Measurements from ENCODE around the gene FUT6.
"Not testable (repeated sequence)": the region's sequence is repeated elsewhere in the genome, so short reads cannot be mapped to it uniquely, and the experiment has no call there.

FUT6 gene, protein sequence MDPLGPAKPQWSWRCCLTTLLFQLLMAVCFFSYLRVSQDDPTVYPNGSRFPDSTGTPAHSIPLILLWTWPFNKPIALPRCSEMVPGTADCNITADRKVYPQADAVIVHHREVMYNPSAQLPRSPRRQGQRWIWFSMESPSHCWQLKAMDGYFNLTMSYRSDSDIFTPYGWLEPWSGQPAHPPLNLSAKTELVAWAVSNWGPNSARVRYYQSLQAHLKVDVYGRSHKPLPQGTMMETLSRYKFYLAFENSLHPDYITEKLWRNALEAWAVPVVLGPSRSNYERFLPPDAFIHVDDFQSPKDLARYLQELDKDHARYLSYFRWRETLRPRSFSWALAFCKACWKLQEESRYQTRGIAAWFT

DNA sequence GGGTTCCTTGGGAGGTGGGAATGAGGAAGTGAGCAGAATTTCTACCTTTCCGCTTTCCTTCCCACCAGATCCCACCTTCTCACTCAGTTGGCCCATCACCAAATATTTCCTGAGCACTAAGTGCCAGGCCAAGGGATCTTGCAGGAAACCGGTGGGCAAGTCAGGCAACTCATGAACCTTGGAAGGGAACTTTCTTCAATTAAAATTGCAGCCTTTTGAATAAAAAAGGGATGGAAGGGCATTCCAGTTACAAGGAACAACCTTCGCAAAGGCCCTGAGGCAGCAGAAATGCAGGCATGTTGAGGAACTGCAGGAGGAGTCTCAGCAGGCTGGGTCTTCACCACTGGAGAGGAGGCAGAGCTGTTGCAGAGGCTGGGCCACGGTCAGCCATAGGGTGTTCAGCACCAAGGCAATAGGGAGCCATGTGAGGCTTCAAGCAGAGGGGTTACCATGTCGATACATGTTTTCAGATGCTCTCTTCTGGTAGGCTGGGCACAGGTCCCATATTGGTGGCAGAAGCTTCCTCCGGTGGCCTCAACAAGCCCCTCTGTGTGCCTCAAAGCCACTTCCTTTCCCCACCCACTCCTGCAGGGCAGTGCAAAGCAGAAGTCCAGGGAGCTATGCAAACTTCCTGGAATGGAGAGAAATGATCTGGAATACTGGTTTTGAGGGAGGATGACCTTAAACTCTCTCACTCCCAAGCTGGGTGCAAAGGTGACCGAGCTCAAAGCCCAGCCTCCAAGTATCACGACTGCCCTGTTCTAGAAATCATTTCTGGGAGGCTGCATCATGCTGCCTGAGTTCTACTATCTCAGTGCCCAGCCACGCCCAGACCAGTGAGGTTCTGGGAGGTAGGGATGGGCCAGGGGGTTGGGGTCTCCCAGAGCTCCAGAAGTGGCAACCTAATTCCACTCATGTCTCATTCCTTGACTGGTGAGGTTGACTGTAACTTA is at the start of gene FUT6:
Gene FUT6, minus strand, starts transcription at position 638 of the 953 bp plus-strand sequence. CDS start 7,135 bp downstream, outside the sequence.
- no peak for DNase-seq

GRCh38 chr19:5884065-5884811 is 44.7 kb upstream of the FUT6 start:
- not testable (repeated sequence) for DNase-seq

- not testable (repeated sequence) for DNase-seq
Observed at GRCh38 chr19:5883157-5883873, 43.8 kb upstream of the FUT6 start.

GRCh38 chr19:5882421-5882968 is 43.0 kb upstream of the FUT6 start:
- no peak for DNase-seq

GRCh38 chr19:5881543-5882299 is 42.2 kb upstream of the FUT6 start:
- no peak for DNase-seq

DNA sequence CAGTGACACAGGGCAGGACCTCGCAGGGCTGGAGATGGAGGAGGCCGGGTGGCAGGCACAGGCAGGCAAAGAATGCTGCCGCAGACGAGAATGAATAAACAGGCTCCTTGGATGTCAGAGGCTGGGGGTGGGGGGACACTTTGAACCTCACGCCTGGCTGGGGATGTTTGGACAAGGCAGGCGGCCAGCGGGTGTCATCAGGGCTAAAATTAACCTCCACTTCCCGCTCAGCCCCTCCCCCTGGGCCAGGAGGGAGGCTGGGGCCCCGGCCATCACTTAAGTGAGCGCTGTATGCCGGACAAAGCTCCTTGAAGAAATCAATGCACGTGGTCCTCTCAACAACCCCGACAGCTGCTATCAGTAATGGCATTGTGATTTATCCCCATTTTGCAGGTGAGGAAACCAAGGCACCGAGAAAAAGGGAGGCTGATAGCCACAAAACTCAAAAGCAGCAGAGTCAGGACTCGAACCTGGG is 41.1 kb upstream of the FUT6 start:
- DNase-seq, result no peak

DNA sequence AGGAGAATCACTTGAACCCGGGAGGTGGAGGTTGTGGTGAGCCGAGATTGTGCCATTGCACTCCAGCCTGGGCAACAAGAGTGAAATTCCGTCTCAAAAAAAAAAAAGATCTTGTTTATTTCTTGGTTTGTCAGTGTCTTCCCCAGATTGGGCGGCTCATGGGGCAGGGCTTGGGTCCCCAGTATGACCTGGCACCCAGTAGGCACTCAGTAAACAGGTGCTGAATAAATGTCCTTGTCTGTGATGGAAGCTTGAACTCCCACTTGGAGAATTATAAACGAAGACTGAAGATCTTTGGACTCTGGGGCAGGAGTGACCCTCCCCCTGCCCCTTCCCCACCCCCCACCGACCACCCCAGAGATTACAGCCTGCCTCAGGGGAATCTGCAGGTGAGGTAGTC is 40.7 kb upstream of the FUT6 start:
- no peak for DNase-seq

DNA sequence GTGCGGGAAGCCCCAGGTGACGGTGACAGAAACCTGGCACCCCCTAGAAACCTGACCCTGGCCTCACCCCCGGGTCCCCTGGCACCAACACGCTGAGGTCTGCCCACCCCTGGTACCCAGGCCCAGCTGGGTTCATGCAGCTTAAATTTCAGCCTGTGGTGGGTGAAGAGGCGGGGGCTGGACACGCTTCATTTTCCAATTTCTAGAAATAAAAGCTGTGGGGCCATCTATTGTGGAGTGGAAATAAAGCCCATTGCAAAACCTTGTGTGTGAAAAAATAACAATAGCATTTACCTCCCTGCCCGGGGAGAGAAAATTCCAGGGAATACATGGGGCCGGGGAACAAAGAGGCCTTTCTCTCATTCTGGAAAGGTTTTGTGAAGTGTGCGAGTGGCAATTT is 38.4 kb upstream of the FUT6 start:
- no peak for DNase-seq

GRCh38 chr19:5877427-5877826 is 37.9 kb upstream of the FUT6 start:
- DNase-seq, result no peak

GRCh38 chr19:5874496-5874895 is 35.0 kb upstream of the FUT6 start:
- not testable (repeated sequence) for DNase-seq

GRCh38 chr19:5873617-5874199 is 34.2 kb upstream of the FUT6 start:
- DNase-seq, result no peak

GRCh38 chr19:5870986-5871394 is 31.5 kb upstream of the FUT6 start:
- no peak for DNase-seq

GRCh38 chr19:5867201-5868136 is 28.0 kb upstream of the FUT6 start:
- no peak for DNase-seq

GRCh38 chr19:5865772-5866171 is 26.3 kb upstream of the FUT6 start:
- DNase-seq, result no peak

- no peak for DNase-seq
Observed at GRCh38 chr19:5864725-5865486, 25.4 kb upstream of the FUT6 start.

- no peak for DNase-seq
Observed at GRCh38 chr19:5864013-5864720, 24.7 kb upstream of the FUT6 start.

GRCh38 chr19:5863030-5863665 is 23.6 kb upstream of the FUT6 start:
- DNase-seq, result no peak
